Stimulated activated CD8-positive, alpha-beta memory T cell treated with anti-CD3 and anti-CD28 coated beads, Interleukin-15, amount 100 ng/mL, for 1 hour (primary cell): ENCODE data around the gene DMXL2.
"Not testable (repeated sequence)": the region's sequence is repeated elsewhere in the genome, so short reads cannot be mapped to it uniquely, and the experiment has no call there.

Source experiments
- DNase-seq: peaks from one replicate; pipeline ENCODE4 v3.0.0-alpha.2; 2020; ENCODE audit warnings: low read depth

DMXL2 gene

DNA sequence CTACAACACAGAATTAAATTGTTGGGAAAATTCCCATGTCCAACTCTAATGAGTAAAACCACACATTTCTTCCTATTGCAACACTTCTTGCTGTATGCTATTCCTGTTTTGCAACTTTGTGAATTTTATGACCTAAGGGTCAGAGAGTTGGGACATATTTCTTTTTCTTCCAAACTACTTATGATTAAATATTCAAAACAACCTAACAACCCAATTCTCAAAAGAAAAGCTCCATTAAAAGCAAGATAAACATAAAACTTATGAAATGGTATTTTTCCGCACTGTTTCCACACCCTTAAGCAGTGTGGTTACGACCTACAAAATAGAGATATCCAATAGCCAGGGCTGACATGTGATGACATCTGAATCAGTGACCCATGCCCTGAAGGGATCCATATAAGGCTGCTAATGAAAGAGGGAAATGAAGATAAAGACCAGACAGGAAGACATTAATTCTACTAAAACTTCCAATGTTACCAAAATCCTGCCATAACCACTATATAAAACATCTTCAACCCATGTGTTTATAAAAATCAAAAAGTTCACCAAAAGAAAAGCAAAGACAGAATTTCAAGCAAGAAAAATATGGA, 45.6 kb downstream of the DMXL2 start:
- DNase-seq, result no peak

DNA sequence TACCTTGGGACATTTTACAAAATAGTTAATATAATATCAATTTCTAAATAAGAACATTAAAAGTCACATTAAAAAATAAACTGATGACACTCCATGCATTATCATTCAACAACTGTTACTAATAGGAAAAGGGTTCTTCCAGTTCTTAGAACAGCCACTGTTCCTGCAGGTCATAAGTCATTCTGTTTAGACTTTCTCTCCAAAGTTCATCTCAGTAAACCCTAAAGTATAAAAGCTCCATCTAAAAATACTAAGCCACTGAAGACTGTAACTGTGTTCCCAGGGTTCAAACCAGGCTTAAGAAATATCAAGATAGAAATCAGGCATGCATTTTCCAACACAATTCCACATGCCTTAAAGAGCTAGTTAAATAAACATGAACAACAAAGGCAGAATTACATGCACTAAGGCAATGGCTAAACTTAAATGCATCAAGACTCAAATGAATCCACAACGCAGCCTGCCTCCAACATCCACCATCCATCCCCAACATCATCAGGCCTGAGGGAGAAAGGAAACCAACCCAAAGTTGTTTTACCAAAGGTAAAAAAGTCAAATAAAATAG, 46.2 kb downstream of the DMXL2 start:
- DNase-seq, result no peak

DNA sequence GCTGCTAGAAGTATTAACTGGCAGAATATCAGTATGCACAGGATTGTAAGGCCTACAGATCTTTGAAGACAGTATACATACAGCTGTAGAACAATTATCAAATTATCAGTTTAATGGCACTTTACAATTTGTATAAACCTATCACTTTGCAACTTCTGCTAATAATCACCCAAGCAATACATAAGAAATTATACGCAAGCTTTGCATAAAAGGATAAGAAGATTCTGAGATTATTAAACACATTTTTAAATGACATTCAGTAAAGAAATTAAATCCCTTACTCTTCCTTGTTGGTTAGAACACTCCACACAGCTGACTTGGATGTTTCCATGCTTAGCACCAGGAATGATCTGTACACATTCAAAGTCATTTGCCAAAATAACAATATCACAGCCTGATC, 46.8 kb downstream of the DMXL2 start:
- DNase-seq, result no peak

DNA sequence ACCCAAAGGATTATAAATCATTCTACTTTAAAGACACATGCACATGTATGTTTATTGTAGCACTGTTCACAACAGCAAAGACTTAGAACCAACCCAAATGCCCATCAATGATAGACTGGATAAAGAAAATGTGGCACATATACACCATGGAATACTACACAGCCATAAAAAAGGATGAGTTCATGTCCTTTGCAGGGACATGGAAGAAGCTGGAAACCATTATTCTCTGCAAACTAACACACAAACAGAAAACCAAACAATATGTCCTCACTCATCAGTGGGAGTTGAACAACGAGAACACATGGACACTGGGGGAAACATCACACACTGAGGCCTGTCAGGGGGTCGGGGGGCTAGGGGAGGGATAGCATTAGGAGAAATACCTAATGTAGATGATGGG, 49.2 kb downstream of the DMXL2 start:
- DNase-seq, result not testable (repeated sequence)

GRCh38 chr15:51568939-51569784, 53.4 kb downstream of the DMXL2 start:
- not testable (repeated sequence) for DNase-seq

DNA sequence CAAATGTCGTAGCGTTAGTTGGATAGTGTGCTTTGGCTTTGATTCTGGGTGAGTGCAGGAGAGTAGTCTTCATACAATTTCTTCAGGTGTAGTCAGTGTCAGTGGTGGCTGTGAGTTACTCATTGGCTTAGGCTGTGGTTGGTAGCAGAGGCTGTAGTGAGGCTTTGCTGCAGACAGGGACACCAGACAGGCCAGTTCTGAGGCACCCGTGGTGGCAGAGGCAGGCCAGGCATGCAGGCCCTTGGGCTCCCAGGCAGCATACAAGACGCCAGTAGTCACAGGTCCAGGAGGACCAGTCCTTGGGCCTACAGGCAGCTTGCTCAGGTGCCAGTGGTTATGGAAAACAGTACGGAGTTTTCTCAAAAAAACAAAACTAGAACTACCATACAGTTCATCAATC, 61.3 kb downstream of the DMXL2 start:
- no peak for DNase-seq

- no peak for DNase-seq
Measured at GRCh38 chr15:51558876-51559275, 63.7 kb downstream of the DMXL2 start.

- DNase-seq, result no peak
Measured at GRCh38 chr15:51558411-51558810, 64.2 kb downstream of the DMXL2 start.

DNA sequence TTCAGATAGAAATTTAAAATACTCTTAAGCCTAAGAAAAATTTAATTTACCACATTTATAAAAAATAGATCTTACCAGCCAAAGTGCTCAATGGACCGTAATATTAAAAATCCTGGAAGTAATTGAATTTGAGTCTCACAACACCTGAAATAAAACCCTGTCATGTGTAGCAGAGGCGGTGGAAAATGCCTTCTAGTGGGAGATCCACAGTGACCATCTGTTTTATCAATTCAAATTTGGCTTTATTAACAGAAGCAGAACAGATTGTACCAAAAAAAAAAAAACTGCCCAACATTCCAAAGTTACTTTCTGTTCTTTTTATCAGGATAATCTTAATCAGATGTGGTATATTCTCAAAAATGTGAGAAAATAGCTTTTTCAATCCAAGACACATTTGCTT, 71.7 kb downstream of the DMXL2 start:
- no peak for DNase-seq

DNA sequence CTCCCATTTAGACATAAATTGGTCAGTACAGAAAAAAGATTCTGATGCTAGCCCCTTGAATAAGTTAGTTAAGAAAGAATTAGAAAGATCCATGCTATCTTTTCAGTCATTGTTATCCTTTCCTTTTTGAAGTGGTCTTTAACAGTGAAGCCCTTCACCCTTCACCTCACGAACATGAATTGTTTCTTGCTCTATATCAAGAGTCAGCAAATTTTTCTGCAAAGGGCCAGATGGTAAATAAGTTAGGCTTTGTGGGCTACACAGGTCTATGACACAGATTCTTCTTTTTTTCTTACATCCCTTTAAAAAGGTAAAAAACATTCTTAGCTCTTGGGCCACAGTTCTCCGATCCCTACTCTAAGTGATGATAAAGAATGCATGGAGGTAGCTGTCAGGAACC, 74.9 kb downstream of the DMXL2 start:
- no peak for DNase-seq

DNA sequence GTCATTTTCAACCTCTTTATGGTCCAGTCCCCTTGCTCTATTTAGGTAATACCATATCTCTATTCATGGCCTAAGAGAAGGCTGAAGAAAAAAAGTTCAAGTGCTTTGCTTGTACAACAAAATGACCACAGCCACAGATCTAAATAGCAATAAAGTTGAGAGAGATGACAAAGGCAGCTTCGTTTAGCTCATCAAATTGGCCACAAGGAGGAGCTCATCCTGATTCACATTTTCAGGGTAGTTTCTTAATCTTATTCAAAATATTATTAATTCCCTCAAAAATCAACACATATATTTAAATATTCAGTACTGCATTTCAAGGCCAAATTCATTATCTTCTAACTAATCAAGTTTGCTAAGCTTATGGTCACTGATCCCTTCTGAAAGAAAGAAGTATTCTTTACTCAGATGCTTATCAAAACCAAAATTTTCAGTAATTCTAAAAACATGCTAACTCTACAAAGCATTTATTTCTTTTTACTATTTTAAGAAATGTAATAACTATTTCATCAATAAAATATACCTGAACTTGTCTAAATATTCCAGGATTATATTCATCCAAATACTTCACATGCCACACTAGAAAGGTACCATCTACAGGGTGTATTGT, 85.5 kb downstream of the DMXL2 start:
- no peak for DNase-seq

GRCh38 chr15:51533672-51534398, 88.7 kb downstream of the DMXL2 start:
- DNase-seq, result no peak

DNA sequence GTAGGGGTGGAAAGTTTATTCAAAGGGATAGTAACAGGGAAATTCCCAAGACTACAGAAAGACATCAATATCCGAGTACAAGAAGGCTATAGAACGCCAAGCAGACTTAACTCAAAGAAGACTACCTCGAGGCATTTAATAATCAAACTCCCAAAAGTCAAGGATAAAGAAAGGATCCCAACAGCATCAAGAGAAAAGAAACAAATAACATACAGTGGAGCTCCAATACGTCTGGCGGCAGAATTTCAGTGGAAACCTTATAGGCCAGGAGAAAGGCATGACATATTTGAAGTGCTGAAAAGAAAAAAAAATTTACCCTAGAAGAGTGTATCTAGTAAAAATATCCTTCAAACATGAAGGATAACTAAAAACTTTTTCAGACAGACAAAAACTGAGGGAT, 95.6 kb downstream of the DMXL2 start:
- no peak for DNase-seq

- DNase-seq, result no peak
Measured at GRCh38 chr15:51524376-51524775, 98.2 kb downstream of the DMXL2 start.

DNA sequence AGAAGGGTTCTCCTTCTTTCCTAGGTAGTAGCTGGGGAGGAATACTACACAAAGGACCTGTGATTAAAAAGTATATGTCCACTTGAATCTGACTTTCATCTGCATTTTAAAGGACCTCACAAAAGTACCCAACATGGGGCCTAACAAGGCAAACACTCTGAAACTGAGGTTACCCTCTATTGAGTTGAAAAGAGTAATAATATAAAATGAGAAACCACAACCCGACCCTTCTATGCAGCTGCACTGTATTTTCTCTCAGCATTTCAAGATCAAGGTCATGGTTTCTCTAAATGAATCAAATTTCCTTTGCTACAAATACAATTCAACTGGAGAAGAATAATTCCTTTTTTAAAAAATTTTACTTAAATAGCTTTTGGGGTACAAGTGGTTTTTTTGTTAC, 106.3 kb downstream of the DMXL2 start:
- no peak for DNase-seq

GRCh38 chr15:51505251-51505650, 117.3 kb downstream of the DMXL2 start:
- DNase-seq, result no peak

- no peak for DNase-seq
Measured at GRCh38 chr15:51503003-51503402, 119.6 kb downstream of the DMXL2 start.

DNA sequence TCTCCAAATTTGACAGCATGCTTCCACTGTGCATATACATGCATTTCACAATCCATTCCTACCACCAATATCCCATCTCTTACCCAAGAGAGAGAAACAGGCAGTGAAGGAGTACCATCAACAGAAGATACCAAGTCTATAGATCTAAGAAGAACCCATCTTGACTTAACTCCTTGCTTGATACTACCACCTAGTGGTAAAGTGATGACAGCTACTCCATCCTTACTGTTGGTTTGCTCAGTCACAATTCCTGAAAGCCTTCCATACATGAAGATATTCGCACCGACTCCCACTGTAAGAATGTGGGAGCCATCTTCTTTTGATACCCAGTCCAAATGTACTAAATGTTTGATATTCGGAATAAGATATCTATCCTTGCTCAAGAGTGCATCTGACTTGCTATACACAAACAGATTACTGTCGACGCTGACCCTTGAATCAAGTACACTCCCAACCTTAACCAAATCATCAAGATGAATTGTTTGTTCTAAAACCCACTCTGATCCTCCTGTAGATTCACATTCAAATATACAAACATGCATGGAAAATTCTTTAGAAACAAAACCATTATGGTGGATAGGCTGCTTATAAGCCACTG, 123.1 kb downstream of the DMXL2 start:
- DNase-seq, result no peak

DNA sequence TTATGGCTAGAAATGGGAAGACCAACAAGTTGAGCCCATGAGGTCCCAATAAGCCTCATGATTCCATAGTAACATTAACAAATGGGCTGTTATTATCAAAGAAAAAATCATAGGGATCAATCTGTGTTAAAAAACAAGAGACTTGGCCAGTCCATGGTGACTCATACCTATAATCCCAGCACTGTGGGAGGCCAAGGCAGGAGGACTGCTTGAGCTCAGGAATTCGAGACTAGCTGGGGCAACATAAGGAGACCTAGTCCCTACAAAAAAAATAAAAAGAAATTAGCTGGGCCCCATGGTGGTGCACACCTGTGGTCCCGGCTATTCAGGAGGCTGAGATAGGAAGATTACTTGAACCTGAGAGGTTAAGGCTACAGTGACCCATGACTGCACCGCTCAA, 124.8 kb downstream of the DMXL2 start:
- DNase-seq, result no peak

GRCh38 chr15:51496246-51496645, 126.3 kb downstream of the DMXL2 start:
- DNase-seq, result no peak

GRCh38 chr15:51494411-51495314, 127.9 kb downstream of the DMXL2 start:
- no peak for DNase-seq
